ENCODE data around the gene RAET1G. TPM values are rescaled to one million over a fixed set of nuclear protein-coding genes. Genes with fewer than 3 reads are reported as not detected.

RAET1G gene
- total RNA-seq, 2 experiments from 2014 or later: not detected

- intact Hi-C loops (cut with micrococcal nuclease; ENCODE audit: unreplicated experiment): no loop called here
- no peak overlapping the region for H3K4me3 ChIP-seq (ENCODE audit: low read depth, low read length, poor library complexity, severe bottlenecking)
- no peak for DNase-seq (ENCODE audit: low spot score)
- H4K20me1 ChIP-seq (ENCODE audit: insufficient read depth, low read length): no peaks in the 10 kb centered on the region
- no peak overlapping the region for H2AFZ ChIP-seq (ENCODE audit: low read length)
- H3K36me3 ChIP-seq (ENCODE audit: insufficient read depth, low read length): no peaks in the 10 kb centered on the region
- ChIA-PET POLR2A (no interaction called here), CTCF (ENCODE audit: unreplicated experiment) (no interaction called here)
- no peak overlapping the region for H3K4me2 ChIP-seq (ENCODE audit: low read length)
- no peak for TF ChIP-seq CTCF (conservative IDR thresholded peaks at IDR 0.05; ENCODE audit: low read length)
- TF ChIP-seq EZH2phosphoT487 (IDR thresholded peaks at IDR 0.05; ENCODE audit: borderline replicate concordance, low read depth, low read length): no peak
- H3K9me3 ChIP-seq (ENCODE audit: low read length): no peaks in the 10 kb centered on the region
- no peaks in the 10 kb centered on the region for H3K79me2 ChIP-seq (ENCODE audit: insufficient read depth, low read depth, low read length)
- H3K9me2 ChIP-seq (ENCODE audit: insufficient read depth, low read length): no peaks in the 10 kb centered on the region
- no peak overlapping the region for H3K27ac ChIP-seq (ENCODE audit: low read depth, low read length, poor library complexity, severe bottlenecking)
- BruUV-seq (replicated peaks): no TSS peak
- no peaks in the 10 kb centered on the region for H3K4me1 ChIP-seq (ENCODE audit: insufficient read depth, low read length, poor library complexity, severe bottlenecking)
Observed at GRCh38 chr6:149881860-149882259, 41.1 kb downstream of the RAET1G start.

GRCh38 chr6:149881066-149881766, 41.7 kb downstream of the RAET1G start:
- no peaks in the 10 kb centered on the region for H4K20me1 ChIP-seq (ENCODE audit: insufficient read depth, low read length)
- no peak overlapping the region for H3K27ac ChIP-seq (ENCODE audit: low read depth, low read length, poor library complexity, severe bottlenecking)
- DNase-seq (ENCODE audit: low spot score): no peak
- H3K4me2 ChIP-seq (ENCODE audit: low read length): no peak overlapping the region
- ChIA-PET POLR2A (no interaction called here), CTCF (ENCODE audit: unreplicated experiment) (interaction anchor here (0.6 kb wide), 1 partner anchor 721 kb away, joined by 3 read pairs; no protein-coding TSS in a partner anchor)
- TF ChIP-seq EZH2phosphoT487 (IDR thresholded peaks at IDR 0.05; ENCODE audit: borderline replicate concordance, low read depth, low read length) (no peak), CTCF (conservative IDR thresholded peaks at IDR 0.05; ENCODE audit: low read length) (no peak)
- no peak overlapping the region for H3K4me3 ChIP-seq (ENCODE audit: low read depth, low read length, poor library complexity, severe bottlenecking)
- H3K4me1 ChIP-seq (ENCODE audit: insufficient read depth, low read length, poor library complexity, severe bottlenecking): no peaks in the 10 kb centered on the region
- H3K36me3 ChIP-seq (ENCODE audit: insufficient read depth, low read length): no peaks in the 10 kb centered on the region
- H3K9me3 ChIP-seq (ENCODE audit: low read length): no peaks in the 10 kb centered on the region
- no peaks in the 10 kb centered on the region for H3K9me2 ChIP-seq (ENCODE audit: insufficient read depth, low read length)
- no peak overlapping the region for H2AFZ ChIP-seq (ENCODE audit: low read length)
- BruUV-seq (replicated peaks): no TSS peak
- intact Hi-C loops (cut with micrococcal nuclease; ENCODE audit: unreplicated experiment): no loop called here
- no peaks in the 10 kb centered on the region for H3K79me2 ChIP-seq (ENCODE audit: insufficient read depth, low read depth, low read length)

- BruUV-seq (replicated peaks): no TSS peak
- Histone ChIP-seq H2AFZ (ENCODE audit: low read length) (no peak overlapping the region), H3K36me3 (ENCODE audit: insufficient read depth, low read length) (no peaks in the 10 kb centered on the region), H3K9me2 (ENCODE audit: insufficient read depth, low read length) (no peaks in the 10 kb centered on the region), H4K20me1 (ENCODE audit: insufficient read depth, low read length) (no peaks in the 10 kb centered on the region), H3K79me2 (ENCODE audit: insufficient read depth, low read depth, low read length) (no peaks in the 10 kb centered on the region), H3K9me3 (ENCODE audit: low read length) (no peaks in the 10 kb centered on the region), H3K27ac (ENCODE audit: low read depth, low read length, poor library complexity, severe bottlenecking) (no peak overlapping the region), H3K4me1 (ENCODE audit: insufficient read depth, low read length, poor library complexity, severe bottlenecking) (no peaks in the 10 kb centered on the region), H3K4me2 (ENCODE audit: low read length) (no peak overlapping the region), H3K4me3 (ENCODE audit: low read depth, low read length, poor library complexity, severe bottlenecking) (no peak overlapping the region)
- intact Hi-C loops (cut with micrococcal nuclease; ENCODE audit: unreplicated experiment): no loop called here
- DNase-seq (ENCODE audit: low spot score): no peak
- TF ChIP-seq CTCF (conservative IDR thresholded peaks at IDR 0.05; ENCODE audit: low read length) (no peak), EZH2phosphoT487 (IDR thresholded peaks at IDR 0.05; ENCODE audit: borderline replicate concordance, low read depth, low read length) (no peak)
- CTCF ChIA-PET (ENCODE audit: unreplicated experiment): interaction anchor here (1.2 kb wide), 1 partner anchor 9 kb away, joined by 4 read pairs; no protein-coding TSS in a partner anchor
- POLR2A ChIA-PET: interaction anchor here (1.2 kb wide), 1 partner anchor 11 kb away, joined by 4 read pairs; no protein-coding TSS in a partner anchor
Observed at GRCh38 chr6:149877659-149878058, 45.3 kb downstream of the RAET1G start.

Data from OCI-LY7 (cell line).